B cell (primary cell): Measurements from ENCODE around the gene GAK. TPM values are rescaled to one million over a fixed set of nuclear protein-coding genes. Genes with fewer than 3 reads are reported as not detected.

ENCODE experiments used
- ATAC-seq: fragments of 200-7000 bp; cut with Tn5 transposase; one replicate; pipeline ENCODE4 v1.10.0; 2021; ENCODE audit warnings: low read depth, mild to moderate bottlenecking, moderate number of reproducible peaks, moderate library complexity
- CTCF ChIA-PET: fragments of 350-600 bp; sonication (Branson Sonifier 250); formaldehyde crosslinking; loops from one replicate; lab custom pipeline; 2021; ENCODE audit warnings: antibody characterized with exemption, inconsistent platforms; lab: Charles Lee
- POLR2A ChIA-PET: fragments of 350-600 bp; sonication (Branson Sonifier 250); formaldehyde crosslinking; loops from one replicate; lab custom pipeline; 2021; ENCODE audit warnings: antibody characterized with exemption; lab: Charles Lee
- DNase-seq: peaks from one replicate; pipeline ENCODE4 v3.0.0; 2013
- H2AFZ ChIP-seq: 2 replicates; pipeline ENCODE4 v1.6.1; 2012; ENCODE audit warnings: mild to moderate bottlenecking, low read depth, low read length; ENCODE audit not compliant: insufficient read depth, poor library complexity, severe bottlenecking
- H3K27ac ChIP-seq, 2 donors: 1 replicate in 1 of 2; 2 replicates in 1 of 2; pipeline ENCODE4 v1.5.1; 2012 to 2013; ENCODE audit warnings: low read length in 2 of 2, mild to moderate bottlenecking in 2 of 2, moderate library complexity in 1 of 2
- H3K27me3 ChIP-seq, 4 experiments: fragments of 200-600 bp in 1 of 4; sonication (generic) in 1 of 4; replicated peaks in 1 of 4; 1 replicate in 2 of 4; 2 replicates in 2 of 4; pipeline versions ENCODE4 v1.6.1 to v1.7.0; 2013 to 2016; ENCODE audit warnings: low read length in 3 of 4, mild to moderate bottlenecking in 2 of 4, mixed read lengths in 1 of 4, moderate library complexity in 1 of 4; ENCODE audit not compliant: insufficient read depth in 4 of 4, control insufficient read depth in 3 of 4; ENCODE audit errors: control extremely low read depth in 1 of 4
- H3K36me3 ChIP-seq, 2 experiments: replicated peaks in 1 of 2; 1 replicate in 1 of 2; 2 replicates in 1 of 2; pipeline versions ENCODE4 v1.6.1 to v1.7.1; 2013; ENCODE audit warnings: low read length in 1 of 2; ENCODE audit not compliant: insufficient read depth in 2 of 2, control insufficient read depth in 1 of 2; ENCODE audit errors: control extremely low read depth in 1 of 2, extremely low read depth in 1 of 2
- H3K4me1 ChIP-seq, 2 donors: fragments of 200-600 bp in 1 of 2; sonication (generic) in 1 of 2; 1 replicate in 1 of 2; 2 replicates in 1 of 2; pipeline versions ENCODE4 v1.5.1 to v1.6.1; 2013 to 2017; ENCODE audit warnings: low read length in 2 of 2; ENCODE audit not compliant: control insufficient read depth in 2 of 2, insufficient read depth in 2 of 2
- H3K4me2 ChIP-seq: replicated peaks from 2 replicates; pipeline ENCODE3; 2012; ENCODE audit warnings: mild to moderate bottlenecking, low read depth, low read length; ENCODE audit not compliant: poor library complexity, severe bottlenecking
- H3K4me3 ChIP-seq, 5 experiments: fragments of 200-600 bp in 1 of 5; sonication (generic) in 1 of 5; 1 replicate in 3 of 5; 2 replicates in 2 of 5; pipeline versions ENCODE4 v1.5.1 to v1.7.0; 2011 to 2016; ENCODE audit warnings: low read length in 4 of 5, mild to moderate bottlenecking in 4 of 5, low read depth in 2 of 5, control low read depth in 1 of 5, moderate library complexity in 1 of 5; ENCODE audit not compliant: insufficient read depth in 1 of 5; ENCODE audit errors: control extremely low read depth in 1 of 5, extremely low read depth in 1 of 5
- H3K79me2 ChIP-seq: fragments of 200-600 bp; sonication (generic); one replicate; pipeline ENCODE4 v1.6.0; 2016; ENCODE audit warnings: low read length; ENCODE audit not compliant: control insufficient read depth, insufficient read depth
- H3K9ac ChIP-seq: fragments of 200-600 bp; sonication (generic); 2 replicates; pipeline ENCODE4 v1.6.1; 2017; ENCODE audit warnings: mild to moderate bottlenecking, low read length, moderate library complexity
- H3K9me3 ChIP-seq, 3 donors: one replicate each; pipeline versions ENCODE4 v1.6.1 to v1.7.1; 2013; ENCODE audit warnings: low read length in 2 of 3; ENCODE audit not compliant: control insufficient read depth in 2 of 3, insufficient read depth in 1 of 3; ENCODE audit errors: control extremely low read depth in 1 of 3
- H4K20me1 ChIP-seq: 2 replicates; pipeline ENCODE4 v1.6.0; 2012; ENCODE audit warnings: mild to moderate bottlenecking, low read length; ENCODE audit not compliant: insufficient read depth, control insufficient read depth, poor library complexity, severe bottlenecking
- H3K27ac Mint-ChIP-seq: one replicate; pipeline ENCODE4 v1.8.0; 2021; ENCODE audit warnings: mixed read lengths
- H3K27me3 Mint-ChIP-seq: one replicate; pipeline ENCODE4 v1.8.0; 2021; ENCODE audit warnings: mixed read lengths
- H3K4me1 Mint-ChIP-seq: one replicate; pipeline ENCODE4 v1.8.0; 2021; ENCODE audit warnings: mixed read lengths
- H3K4me3 Mint-ChIP-seq: one replicate; pipeline ENCODE4 v1.8.0; 2021; ENCODE audit warnings: mixed read lengths
- H3K9me3 Mint-ChIP-seq: one replicate; pipeline ENCODE4 v1.8.0; 2022; ENCODE audit warnings: mixed read lengths; ENCODE audit not compliant: insufficient read depth
- EZH2 ChIP-seq: IDR thresholded peaks from 2 replicates; pipeline ENCODE4 v1.6.1; 2012; ENCODE audit warnings: borderline replicate concordance, low read depth, mild to moderate bottlenecking, moderate library complexity, low read length; ENCODE audit not compliant: insufficient read depth, poor library complexity, severe bottlenecking
- WGBS: methylation state at CpG from one replicate; pipeline ENCODE4 v1.1.5; 2013; ENCODE audit warnings: missing lambda C conversion rate; ENCODE audit not compliant: insufficient coverage; 5-methylcytosine and 5-hydroxymethylcytosine counted together
- intact Hi-C: fragments of 100-400 bp; cut with micrococcal nuclease; formaldehyde crosslinking; loops from one replicate; pipeline ENCODE4 v1.10.0; 2022
- polyA plus RNA-seq: library from polyadenylated mRNA; depleted of rRNA; stranded (reverse); fragments of >200 nt; gene quantifications from 2 replicates; pipeline ENCODE4 v1.2.3, GENCODE V29; 2012
- total RNA-seq, 2 donors: library from RNA; stranded (reverse); fragments of 120-200 nt in 1 of 2; gene quantifications; 1 replicate in 1 of 2; 2 replicates in 1 of 2; pipeline versions ENCODE4 v1.2.3 to v1.2.4, GENCODE V29; 2013 to 2022
- TF ChIP-seq, protein P1 (sequence below): fragments of 200-600 bp; IDR thresholded peaks from one replicate; pipeline ENCODE4 v1.8.0; 2022; ENCODE audit warnings: antibody characterized with exemption, mild to moderate bottlenecking

GAK gene
- total and polyA plus RNA-seq, 2 donors (not counting 1 experiment from before 2014, with no cell fraction given), result 113 to 283 TPM

DNA sequence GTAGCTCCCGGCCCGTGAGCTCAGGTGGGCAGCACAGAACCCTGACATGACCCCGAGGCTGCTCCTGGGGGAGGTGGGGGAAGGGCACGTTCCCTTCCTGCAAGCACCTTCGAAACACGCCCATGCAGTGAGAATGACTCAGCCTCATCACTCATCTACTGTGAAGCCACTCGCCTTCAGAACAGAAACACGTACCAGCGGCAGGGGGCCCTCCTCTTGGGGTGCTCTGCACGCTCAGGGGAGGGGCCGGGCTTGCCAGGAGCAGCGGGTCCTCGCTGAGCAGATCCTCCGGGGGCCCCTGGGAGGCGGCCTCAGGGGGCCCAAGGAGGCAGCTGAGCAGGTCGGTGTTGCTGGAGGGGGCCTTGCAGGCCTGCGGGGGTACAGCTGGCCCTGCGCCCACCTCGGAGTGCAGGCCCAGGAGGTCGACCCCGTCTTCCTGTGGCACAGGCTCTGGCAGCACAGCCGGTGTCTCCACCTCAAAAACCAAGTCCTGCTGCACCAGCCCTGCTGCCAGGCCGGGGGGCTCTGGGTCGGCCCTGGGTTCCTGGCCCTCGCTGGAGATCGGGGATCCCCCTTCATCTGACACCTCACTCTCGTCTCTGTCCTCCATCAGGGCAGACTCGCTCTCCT lies 65.2 kb downstream of the GAK start:
- peaks cover 0 to 67% of the 10 kb centered on the region in 2 experiments for H3K36me3 ChIP-seq
- TF ChIP-seq, protein P1, sequence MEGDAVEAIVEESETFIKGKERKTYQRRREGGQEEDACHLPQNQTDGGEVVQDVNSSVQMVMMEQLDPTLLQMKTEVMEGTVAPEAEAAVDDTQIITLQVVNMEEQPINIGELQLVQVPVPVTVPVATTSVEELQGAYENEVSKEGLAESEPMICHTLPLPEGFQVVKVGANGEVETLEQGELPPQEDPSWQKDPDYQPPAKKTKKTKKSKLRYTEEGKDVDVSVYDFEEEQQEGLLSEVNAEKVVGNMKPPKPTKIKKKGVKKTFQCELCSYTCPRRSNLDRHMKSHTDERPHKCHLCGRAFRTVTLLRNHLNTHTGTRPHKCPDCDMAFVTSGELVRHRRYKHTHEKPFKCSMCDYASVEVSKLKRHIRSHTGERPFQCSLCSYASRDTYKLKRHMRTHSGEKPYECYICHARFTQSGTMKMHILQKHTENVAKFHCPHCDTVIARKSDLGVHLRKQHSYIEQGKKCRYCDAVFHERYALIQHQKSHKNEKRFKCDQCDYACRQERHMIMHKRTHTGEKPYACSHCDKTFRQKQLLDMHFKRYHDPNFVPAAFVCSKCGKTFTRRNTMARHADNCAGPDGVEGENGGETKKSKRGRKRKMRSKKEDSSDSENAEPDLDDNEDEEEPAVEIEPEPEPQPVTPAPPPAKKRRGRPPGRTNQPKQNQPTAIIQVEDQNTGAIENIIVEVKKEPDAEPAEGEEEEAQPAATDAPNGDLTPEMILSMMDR, result no peak
- TF ChIP-seq EZH2, result no peak
- CTCF ChIA-PET, result no interaction called here
- peaks cover 0 to 2% (median 0%) of the 10 kb centered on the region in 3 donors for H3K9me3 ChIP-seq
- no peak overlapping the region for H3K4me2 ChIP-seq
- H3K79me2 ChIP-seq, result no peaks in the 10 kb centered on the region
- H3K4me1 ChIP-seq, result no peaks in the 10 kb centered on the region
- H3K27me3 ChIP-seq, result no peaks in the 10 kb centered on the region
- H3K27ac ChIP-seq, result no peak overlapping the region
- WGBS, result 94% methylated on average over 23 of the region's 28 CpGs
- no peaks in the 10 kb centered on the region for H3K4me1 Mint-ChIP-seq
- ATAC-seq (no peak), DNase-seq (no peak)
- no peak overlapping the region for H2AFZ ChIP-seq
- no peaks in the 10 kb centered on the region for H3K27me3 Mint-ChIP-seq
- peaks cover 39% of the 10 kb centered on the region for H4K20me1 ChIP-seq
- H3K9me3 Mint-ChIP-seq, result no peaks in the 10 kb centered on the region
- no peak overlapping the region for H3K4me3 ChIP-seq
- H3K27ac Mint-ChIP-seq, result no peak overlapping the region
- intact Hi-C loops, result no loop called here
- POLR2A ChIA-PET, result no interaction called here
- no peak overlapping the region for H3K4me3 Mint-ChIP-seq
- no peak overlapping the region for H3K9ac ChIP-seq

- Mint-ChIP-seq H3K27me3 (no peaks in the 10 kb centered on the region), H3K4me3 (no peak overlapping the region), H3K9me3 (no peaks in the 10 kb centered on the region), H3K4me1 (no peaks in the 10 kb centered on the region), H3K27ac (no peak overlapping the region)
- WGBS, result 96% methylated on average over 24 of the region's 24 CpGs
- Histone ChIP-seq H3K4me2 (no peak overlapping the region), H4K20me1 (peaks cover 39% of the 10 kb centered on the region), H3K27me3 (no peaks in the 10 kb centered on the region), H3K9me3 (peaks cover 0 to 2% (median 0%) of the 10 kb centered on the region in 3 donors), H2AFZ (no peak overlapping the region), H3K79me2 (no peaks in the 10 kb centered on the region), H3K27ac (no peak overlapping the region), H3K4me3 (no peak overlapping the region), H3K4me1 (no peaks in the 10 kb centered on the region), H3K36me3 (peaks cover 0 to 68% of the 10 kb centered on the region in 2 experiments), H3K9ac (no peak overlapping the region)
- ChIA-PET POLR2A (no interaction called here), CTCF (no interaction called here)
- DNase-seq (no peak), ATAC-seq (no peak)
- intact Hi-C loops, result no loop called here
- no peak for TF ChIP-seq EZH2
- TF ChIP-seq, protein P1, result no peak
Measured at GRCh38 chr4:866068-866760, 65.9 kb downstream of the GAK start.
